Peyer's patch (tissue), 4 donors: ENCODE results near the gene FYB2.

Experiments used
- CTCF ChIP-seq, 6 experiments: fragments of 450-650 bp in 4 of 6; fragments of 200-600 bp in 2 of 6; sonication (generic) in 1 of 6; IDR thresholded peaks; one replicate each; pipeline ENCODE4 v1.5.1; 2017 to 2019; ENCODE audit warnings: antibody characterized with exemption in 6 of 6, mild to moderate bottlenecking in 3 of 6, moderate library complexity in 1 of 6
- POLR2A ChIP-seq, 2 donors: fragments of 450-650 bp; IDR thresholded peaks; one replicate each; pipeline ENCODE4 v1.5.1; 2017; ENCODE audit warnings: antibody characterized with exemption in 2 of 2, mild to moderate bottlenecking in 2 of 2, moderate library complexity in 2 of 2

- TF ChIP-seq CTCF (IDR thresholded peaks at IDR 0.05), result no peak
- no peak for TF ChIP-seq POLR2A (IDR thresholded peaks at IDR 0.05)
Observed at GRCh38 chr1:56827711-56828110, 8.5 kb upstream of the FYB2 start.
